ENCODE results near the gene AADACL3. TPM values are rescaled to one million over a fixed set of nuclear protein-coding genes. Genes with fewer than 3 reads are reported as not detected.
"Not testable (repeated sequence)": the region's sequence is repeated elsewhere in the genome, so short reads cannot be mapped to it uniquely, and the experiment has no call there.

AADACL3 gene
- total RNA-seq, 1 experiment from 2014 or later: not detected

DNA sequence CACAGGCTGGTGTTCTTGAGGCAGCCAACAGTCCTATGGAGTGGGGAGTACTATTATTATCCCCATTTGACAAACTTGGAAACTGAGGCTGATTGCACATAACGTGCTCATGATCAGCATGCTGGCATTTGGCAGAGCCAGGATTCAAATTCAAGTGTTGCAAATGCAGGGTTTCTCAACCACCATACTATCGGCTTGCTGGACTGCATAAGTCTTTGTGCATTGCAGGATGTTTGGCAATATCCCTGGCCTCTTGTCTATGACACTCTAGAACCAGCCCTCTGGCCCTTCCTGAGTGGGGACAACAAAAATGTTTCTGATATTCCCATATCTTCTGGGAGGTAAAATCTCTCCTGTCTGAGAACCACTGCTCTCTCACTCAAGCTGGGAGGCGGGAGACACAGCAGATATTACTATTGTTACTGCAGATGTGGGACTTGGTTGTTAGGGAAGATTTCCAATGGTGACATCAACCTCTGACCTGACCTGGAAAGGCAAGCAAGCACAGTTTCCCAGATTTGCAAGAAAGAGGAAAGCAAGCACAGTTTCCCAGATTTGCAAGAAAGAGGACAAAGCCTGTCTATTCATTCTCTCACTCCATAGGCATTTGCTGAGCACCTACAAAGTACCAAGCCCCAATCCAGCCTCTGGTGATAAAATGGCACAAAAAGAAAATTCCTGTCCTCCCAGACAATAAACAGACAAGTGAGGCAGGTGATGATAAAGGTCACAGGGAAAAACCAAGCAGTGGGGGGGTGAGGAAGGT is 1.0 kb upstream of the AADACL3 start:
- no peak for DNase-seq (ENCODE audit: low read depth)

DNA sequence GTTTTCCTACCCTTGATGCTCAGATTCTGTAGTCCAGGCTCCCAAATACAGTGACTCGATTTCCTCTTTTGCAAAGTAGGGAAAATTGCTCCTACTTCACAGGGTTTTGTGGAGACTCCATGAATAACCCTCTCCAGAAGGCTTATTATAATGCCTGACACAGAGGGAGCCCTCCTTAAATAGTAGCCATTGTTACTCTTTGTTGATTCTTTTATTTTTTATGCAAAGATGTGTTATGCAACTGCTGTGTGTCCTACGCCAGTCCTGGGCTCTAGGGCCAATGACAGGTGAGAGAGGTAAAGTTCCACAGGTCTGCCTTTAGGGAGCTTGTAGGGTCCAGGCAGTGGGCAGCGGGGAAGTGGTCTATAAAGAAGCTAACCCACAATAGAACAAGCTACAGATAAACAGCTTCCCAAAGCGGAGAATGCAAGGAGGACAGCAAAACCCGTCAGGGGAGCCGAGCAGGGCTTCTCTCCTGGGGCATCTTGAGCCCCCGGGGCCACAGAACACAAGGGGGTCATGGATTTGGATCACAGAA is 1.5 kb downstream of the AADACL3 start:
- DNase-seq (ENCODE audit: low read depth): no peak

DNA sequence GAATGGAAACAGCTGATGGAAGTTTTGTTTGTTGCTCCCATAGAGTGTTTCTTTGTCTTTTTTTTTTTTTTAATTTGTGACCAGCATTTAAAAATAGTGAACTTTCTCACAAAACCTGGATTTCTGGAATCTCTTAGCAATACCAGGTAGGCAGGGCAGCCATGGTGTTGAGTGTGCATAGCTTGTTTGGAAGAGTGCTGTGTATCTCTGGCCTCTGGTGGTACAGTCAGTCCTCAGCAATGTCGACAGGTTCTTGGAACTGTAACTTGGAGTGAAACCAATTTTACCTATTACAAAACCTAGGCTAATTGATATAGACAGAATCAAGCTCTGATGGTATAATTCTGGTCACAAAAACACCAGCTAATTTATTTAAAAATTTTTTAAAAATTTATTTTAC is 6.7 kb downstream of the AADACL3 start:
- no peak for DNase-seq (ENCODE audit: low read depth)

DNA sequence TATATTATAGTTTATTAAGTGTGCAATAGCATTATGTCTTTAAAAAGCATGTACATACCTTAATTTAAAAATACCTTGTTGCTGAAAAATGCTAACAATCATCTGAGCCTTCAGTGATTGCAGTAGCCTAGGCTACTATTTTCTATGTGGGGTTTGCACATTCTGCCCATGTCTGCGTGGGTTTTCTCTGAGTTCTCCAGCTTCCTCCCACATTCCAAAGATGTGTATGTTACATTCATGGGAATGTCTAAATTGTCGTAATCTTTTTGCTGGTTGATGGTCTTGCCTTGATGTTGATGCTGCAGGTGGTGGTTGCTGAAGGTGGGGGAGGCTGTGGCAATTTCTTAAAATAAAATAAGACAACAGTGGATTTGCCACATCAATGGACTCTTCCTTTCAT is 12.5 kb downstream of the AADACL3 start:
- DNase-seq (ENCODE audit: low read depth): no peak

DNA sequence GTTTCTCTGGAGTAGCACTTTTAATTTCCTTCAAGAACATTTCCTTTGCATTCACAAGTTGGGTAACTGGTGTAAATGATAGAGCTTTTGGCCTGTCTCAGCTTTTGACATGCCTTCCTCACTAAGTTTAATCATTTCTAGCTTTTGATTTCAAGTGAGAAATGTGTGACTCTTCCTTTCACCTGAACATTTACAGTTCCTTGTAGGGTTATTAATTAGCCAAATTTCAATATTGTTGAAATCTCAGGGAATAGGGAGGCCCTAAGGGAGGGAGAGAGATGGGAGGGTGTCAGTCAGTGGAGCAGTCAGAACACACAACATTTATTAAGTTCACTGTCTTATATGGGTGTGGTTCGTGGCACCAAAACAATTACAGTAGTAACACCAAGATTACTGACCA is 14.2 kb downstream of the AADACL3 start:
- DNase-seq (ENCODE audit: low read depth): no peak

DNA sequence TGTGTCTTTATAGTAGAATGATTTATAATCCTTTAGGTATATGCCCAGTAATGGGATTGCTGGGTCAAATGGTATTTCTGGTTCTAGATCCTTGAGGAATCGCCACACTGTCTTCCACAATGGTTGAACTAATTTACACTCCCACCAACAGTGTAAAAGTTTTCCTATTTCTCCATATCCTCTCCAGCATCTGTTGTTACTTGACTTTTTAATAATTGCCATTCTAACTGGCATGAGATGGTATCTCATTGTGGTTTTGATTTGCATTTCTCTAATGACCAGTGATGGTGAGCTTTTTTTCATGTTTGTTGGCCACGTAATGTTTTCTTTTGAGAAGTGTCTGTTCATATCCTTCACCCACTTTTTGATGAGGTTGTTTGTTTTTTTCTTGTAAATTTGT is 15.2 kb downstream of the AADACL3 start:
- not testable (repeated sequence) for DNase-seq (ENCODE audit: low read depth)

DNA sequence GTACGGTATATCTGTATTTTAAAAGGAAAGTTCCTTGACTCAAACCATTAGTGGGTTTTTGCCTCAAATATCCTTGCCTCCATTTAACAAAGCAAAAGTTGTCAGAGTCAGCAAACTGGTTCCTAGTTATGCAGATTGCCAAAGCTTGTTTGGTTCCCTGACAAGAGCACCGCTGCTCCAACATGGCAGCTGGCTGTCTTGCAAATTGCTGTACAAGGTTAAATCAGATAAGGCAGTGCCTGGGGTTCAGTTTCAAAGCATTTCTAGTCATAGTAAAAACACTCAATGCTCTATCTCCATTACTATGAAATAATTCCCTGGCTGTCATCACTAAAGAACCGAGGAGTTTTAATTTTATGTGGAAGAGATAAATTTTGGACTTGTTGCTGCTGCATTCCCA is 18.7 kb downstream of the AADACL3 start:
- DNase-seq (ENCODE audit: low read depth): no peak

DNA sequence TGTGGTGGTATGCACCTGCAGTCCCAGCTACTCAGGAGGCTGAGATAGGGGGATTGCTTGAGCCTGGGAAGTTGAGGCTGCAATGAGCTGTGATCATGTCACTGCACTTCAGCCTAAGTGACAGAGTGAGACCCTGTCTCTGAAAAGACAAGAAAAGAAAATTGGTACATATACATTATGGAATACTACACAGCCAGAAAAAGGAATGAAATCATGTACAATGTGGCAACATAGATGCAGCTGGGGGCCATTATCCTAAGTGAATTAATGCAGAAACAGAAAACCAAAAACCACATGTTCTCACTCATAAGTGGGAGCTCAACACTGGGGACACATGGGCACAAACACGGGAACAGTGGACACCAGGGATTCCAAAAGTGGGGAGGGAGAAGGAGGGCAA is 23.0 kb downstream of the AADACL3 start:
- no peak for DNase-seq (ENCODE audit: low read depth)

DNA sequence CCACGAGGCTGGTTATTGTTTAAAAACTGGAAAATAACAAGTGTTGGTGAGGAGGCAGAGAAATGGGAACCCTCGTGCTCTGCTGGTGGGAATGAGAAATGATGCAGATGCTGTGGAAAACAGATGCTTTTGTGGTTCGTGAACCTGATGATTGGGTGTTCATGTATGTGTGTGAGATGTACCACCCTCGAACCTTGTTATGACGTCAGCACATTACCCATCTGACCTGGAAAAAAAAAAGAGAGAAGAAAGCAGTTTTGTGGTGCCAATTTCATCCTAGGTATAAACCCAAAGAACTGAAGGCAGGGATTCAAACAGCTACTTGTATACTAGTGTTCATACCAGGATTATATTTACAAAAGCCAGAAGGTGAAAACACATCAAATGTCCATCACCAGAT is 23.7 kb downstream of the AADACL3 start:
- no peak for DNase-seq (ENCODE audit: low read depth)

DNA sequence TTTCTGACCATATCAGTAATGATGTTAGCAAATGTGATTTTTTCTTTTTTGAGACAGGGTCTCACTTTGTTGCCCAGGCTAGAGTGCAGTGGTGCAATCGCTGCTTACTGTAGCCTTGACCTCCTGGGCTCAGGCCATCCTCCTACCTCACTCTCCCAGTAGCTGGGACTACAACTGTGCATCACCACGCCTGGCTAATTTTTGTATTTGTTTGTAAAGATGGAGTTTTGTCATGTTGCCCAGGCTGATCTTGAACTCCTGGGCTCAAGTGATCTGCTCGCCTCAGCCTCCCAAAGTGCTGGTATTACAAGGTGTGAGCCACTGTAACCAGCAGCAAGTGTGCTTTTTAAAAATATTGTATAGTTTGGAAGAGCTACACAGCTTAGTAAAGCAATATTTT is 26.0 kb downstream of the AADACL3 start:
- DNase-seq (ENCODE audit: low read depth): no peak

DNA sequence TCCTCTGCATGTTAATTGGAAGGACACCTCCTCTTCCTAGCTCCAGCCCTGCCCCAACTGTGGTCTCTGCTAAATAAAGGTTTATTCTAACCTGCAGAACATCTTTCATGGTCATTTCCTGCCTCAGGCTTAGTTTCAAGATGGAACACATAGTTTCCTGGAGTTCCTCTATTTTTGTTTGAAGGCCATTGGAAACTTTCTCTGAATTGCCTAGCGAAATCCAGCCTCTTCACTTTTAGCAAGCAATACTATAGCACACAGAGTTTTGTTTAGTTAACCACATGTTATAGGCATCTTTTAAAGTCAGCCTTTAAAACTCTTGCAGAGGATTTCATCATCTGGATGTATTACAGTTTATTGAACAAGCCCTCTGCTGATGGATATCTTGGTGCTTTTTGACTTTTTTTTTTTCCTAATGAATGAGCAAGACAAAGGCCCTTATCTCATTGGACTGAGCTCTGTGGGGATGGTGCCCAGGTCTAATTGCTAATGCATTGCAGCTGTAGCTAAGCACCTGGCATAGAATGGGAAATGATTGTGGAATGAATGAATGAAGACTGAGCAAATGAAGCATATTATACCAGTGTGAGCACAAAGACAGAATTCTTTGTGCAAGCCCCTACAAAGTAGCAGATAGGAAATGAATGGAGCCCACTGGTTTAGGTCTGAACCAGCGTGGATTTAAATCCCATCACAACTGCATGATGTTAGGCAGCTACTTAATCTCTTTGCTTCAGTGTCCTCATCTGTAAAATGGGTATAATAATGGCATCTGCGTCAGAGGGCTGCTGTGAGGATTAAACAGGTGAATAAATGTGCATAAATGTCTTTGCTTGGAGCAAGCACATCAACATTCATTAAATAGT is 29.4 kb downstream of the AADACL3 start:
- no peak for DNase-seq (ENCODE audit: low read depth)

DNA sequence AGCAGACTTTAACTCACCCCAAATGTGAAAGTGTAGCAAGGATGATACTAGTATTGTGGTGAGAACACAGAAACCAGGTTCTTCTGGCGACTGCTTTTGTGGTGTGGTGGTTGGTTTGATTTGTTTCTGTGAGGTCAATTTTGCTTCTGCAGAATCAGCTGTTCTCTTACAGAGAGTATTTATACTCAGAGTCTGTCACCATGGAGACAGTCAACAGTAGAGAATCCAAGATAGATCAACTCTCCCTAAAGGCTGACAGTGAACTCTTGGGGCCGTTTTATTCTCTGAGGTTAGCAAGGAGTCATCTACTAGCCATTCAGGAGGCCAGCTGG is 30.0 kb downstream of the AADACL3 start, which contains the start of gene CFAP107:
Gene CFAP107, plus strand, starts transcription at position 209 of the 332 bp plus-strand sequence. CDS start 231 bp downstream, outside the sequence.
- DNase-seq (ENCODE audit: low read depth): no peak

DNA sequence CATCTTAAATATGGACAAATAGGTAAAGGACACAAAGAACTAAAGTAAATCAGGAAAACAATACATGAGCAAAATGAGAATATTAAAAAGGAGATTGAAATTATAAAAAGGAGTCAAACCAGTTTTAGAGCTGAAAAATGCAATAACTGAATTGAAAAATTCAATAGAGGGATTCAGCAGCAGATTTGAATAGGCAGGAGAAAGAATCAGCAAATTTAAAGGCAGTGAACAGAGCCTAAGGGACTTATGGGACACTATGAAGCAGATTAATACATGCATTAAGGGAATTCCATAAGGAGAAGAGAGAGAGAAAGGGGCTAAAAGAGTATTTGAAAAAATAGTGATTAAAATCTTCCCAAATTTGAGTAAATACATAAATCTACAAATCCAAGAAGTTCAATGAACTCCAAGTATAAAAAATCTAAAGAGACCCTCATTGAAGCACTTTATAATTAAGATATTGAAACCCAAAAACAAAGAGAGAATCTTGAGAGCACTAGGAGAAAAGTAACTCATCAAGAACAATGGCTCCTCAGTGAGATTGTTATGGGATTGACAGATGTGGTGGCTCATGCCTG is 33.0 kb downstream of the AADACL3 start:
- no peak for DNase-seq (ENCODE audit: low read depth)

DNA sequence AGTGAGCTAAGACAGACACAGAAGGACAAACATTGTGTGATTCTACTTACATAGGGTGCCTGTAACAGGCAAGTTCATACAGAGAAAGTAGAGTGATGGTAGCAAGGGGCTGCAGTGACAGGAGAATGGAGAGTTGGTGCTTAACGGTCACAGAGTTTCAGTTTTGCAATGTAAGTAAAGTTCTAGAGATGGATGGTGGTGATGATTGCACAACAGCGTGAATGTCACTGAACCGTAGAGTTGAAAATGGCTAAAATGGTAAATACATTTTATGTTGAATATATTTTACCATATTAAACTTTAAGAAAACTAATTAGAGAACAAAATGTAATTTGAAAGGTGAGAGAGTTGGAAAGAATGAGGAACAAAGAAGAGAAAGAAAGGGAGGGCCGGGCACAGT is 38.8 kb downstream of the AADACL3 start:
- no peak for DNase-seq (ENCODE audit: low read depth)

DNA sequence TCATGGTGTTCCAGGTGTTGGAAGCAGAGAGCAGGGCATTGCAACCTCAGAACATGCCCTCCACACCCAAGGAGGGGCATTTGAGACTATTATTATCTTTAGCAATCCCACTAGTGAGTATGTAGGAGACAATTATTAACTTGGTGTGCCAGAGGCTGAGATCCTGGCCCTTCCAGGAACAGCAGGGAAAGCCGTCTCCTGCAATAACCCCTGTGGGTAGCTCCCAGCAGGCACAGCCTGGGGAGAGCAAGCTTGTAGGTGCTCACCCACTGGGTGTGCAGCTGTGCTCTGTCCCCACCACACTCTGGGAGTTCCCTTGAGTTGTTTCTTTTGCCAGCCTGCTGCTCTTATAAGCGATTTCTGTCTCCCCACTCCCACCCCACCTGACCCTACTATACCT is 40.4 kb downstream of the AADACL3 start:
- DNase-seq (ENCODE audit: low read depth): no peak

DNA sequence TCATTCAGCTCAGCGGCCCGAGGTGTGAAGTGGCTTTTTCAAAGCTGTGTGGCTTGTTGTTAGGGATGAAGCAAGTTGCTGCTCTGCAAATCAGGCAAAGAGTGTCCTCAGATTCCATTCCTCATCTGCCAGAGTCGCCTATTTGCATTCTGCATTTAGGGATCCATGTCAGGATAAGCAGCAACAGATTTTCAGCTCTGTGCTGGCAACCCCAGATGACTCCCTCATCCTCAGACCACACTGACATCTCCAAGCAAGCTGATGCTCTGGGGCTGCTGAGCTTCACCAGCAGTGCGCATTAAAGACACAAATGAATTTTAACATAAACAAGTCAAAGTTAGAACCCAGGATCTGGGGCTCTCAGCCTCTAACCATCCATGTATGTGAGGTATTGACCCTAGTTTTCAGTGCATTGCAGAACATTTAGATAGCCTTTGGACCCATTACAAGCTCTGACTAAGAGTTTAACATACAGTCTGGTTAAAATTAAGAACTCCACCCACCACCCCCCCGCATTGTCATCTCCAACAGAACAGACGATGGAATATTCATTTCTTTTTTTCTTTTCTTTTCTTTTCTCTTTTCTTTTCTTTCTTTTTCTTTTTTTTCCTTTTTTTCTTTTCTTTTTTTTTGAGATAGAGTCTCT is 41.0 kb downstream of the AADACL3 start:
- no peak for DNase-seq (ENCODE audit: low read depth)

DNA sequence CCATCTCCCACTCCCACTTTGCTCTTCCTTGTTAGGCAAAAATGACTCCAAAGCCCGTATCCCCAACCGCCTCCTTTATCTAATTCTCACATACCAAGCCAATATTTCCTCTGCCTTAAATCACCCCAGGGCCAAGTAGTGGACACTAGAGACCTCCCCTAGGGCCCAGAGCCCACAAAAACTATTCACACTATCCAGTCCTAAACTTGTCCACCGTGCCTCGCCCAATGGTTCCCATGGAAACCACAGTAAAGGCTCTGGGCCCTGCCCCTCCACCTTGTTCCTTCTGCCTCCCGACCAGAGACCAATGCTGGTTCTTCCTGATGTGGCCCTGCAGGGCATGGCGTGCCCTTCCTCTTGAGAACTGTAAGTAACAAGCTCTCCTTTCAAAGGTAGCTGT is 41.9 kb downstream of the AADACL3 start:
- DNase-seq (ENCODE audit: low read depth): no peak

DNA sequence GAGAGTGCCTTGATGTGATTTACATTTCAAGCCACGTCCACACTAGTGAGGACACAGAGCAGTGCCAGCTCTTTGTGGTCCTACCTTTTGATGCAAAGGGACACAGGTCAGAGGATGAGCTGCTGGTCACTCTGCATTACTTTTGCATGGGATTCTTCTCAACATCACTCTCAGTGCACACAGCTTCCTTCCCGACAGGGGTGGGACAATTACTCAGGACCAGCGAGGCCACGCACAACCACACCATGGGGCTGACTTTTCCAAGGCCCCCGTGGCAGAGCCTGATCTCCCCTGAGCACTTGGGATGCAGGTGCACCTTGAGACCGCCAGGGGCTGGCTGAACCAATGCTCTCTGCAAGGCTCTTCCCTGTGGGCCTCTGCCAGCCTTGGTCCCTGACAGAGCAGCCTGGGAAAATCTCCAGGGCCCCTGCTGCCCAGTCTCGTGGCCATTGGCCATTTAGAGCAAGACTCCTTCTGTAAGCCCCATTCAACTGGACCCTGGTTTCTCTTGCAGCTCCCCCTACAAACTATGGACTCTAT is 44.4 kb downstream of the AADACL3 start:
- DNase-seq (ENCODE audit: low read depth): peak; percentile 11

DNA sequence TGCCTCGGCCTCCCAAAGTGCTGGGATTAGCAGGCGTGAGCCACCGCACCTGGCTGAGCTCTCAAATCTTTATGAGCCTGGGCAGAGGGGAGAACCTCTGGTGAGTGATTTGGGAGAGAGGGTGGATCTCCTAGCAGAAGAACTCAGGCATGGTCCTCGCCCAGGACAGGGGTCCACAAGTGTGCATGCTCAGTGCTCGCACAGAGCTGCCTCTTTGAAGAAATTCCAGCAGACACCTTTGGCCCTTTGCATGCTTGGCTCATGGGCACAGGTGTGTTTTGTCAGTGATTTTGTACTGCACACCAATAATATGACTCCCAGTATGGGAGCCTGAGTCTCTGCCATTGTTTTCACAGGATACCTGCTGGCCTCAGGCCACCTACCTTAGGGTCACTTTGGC is 45.9 kb downstream of the AADACL3 start:
- no peak for DNase-seq (ENCODE audit: low read depth)

DNA sequence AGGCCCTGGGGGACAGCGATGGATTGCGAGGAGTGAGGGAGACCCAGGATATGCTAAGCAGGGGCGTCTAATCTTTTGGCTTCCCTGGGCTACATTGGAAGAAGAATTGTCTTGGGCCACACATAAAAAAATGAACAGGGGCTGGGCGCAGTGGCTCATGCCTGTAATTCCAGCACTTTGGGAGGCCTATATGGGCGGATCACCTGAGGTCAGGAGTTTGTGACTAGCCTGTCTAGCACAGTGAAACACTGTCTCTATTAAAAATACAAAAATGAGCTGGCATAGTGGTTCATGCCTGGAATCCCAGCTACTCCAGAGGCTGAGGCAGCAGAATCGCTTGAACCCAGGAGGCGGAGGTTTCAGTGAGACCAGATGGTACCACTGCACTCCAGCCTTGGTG is 46.9 kb downstream of the AADACL3 start:
- DNase-seq (ENCODE audit: low read depth): no peak

DNA sequence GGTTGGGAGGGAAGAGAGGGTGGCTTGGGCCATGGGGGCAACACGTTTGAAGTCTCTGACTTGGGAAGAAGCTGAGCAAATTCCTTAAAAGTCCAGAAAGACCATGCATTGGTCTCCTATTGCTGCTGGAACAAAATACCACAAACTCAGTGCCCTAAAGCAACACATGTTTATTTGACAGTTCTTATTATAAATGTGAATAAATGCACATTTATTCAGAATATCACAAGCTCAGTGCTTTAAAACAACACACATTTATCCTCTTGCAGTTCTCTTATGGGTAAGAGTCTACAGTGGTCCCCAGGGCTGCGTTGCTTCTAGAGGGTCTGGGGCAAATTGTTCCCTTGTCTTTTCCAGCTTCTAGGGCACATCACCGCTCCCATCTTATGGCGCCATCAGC is 47.6 kb downstream of the AADACL3 start:
- DNase-seq (ENCODE audit: low read depth): no peak
